Hepatocyte (in vitro differentiated cells): Measurements from ENCODE around the gene RAB27A. TPM values are rescaled to one million over a fixed set of nuclear protein-coding genes. Genes with fewer than 3 reads are reported as not detected.

Experiments
- DNase-seq: peaks from one replicate; pipeline ENCODE4 v3.0.0-alpha.2; 2016; ENCODE audit warnings: low spot score
- H2AFZ ChIP-seq: fragments of 200-600 bp; sonication (generic); 2 replicates; pipeline ENCODE4 v1.6.0; 2016; ENCODE audit warnings: antibody characterized with exemption, mild to moderate bottlenecking
- H3K27ac ChIP-seq: fragments of 200-600 bp; sonication (generic); 2 replicates; pipeline ENCODE4 v1.5.1; 2016; ENCODE audit warnings: mild to moderate bottlenecking
- H3K27me3 ChIP-seq: fragments of 200-600 bp; sonication (generic); 2 replicates; pipeline ENCODE4 v1.6.1; 2016
- H3K36me3 ChIP-seq: fragments of 200-600 bp; sonication (generic); replicated peaks from 2 replicates; pipeline ENCODE4 v1.5.1; 2016; ENCODE audit warnings: low read depth; ENCODE audit not compliant: insufficient read depth
- H3K4me1 ChIP-seq: fragments of 200-600 bp; sonication (generic); 2 replicates; pipeline ENCODE4 v1.5.1; 2016; ENCODE audit warnings: mild to moderate bottlenecking, moderate library complexity; ENCODE audit not compliant: insufficient read depth
- H3K4me2 ChIP-seq: fragments of 200-600 bp; sonication (generic); 2 replicates; pipeline ENCODE4 v1.6.0; 2016
- H3K4me3 ChIP-seq: fragments of 200-600 bp; sonication (generic); 2 replicates; pipeline ENCODE4 v1.5.1; 2016; ENCODE audit warnings: mild to moderate bottlenecking
- H3K79me2 ChIP-seq: fragments of 200-600 bp; sonication (generic); 2 replicates; pipeline ENCODE4 v1.6.0; 2017; ENCODE audit warnings: mild to moderate bottlenecking
- H3K9me2 ChIP-seq: fragments of 200-600 bp; sonication (generic); replicated peaks from 2 replicates; pipeline ENCODE4 v1.6.0; 2017; ENCODE audit warnings: mild to moderate bottlenecking; ENCODE audit not compliant: insufficient read depth
- H3K9me3 ChIP-seq: fragments of 200-600 bp; sonication (generic); 2 replicates; pipeline ENCODE4 v1.5.1; 2016; ENCODE audit warnings: low read depth, mild to moderate bottlenecking
- H4K20me1 ChIP-seq: fragments of 200-600 bp; sonication (generic); 2 replicates; pipeline ENCODE4 v1.6.0; 2016; ENCODE audit warnings: mild to moderate bottlenecking; ENCODE audit not compliant: insufficient read depth, poor library complexity, severe bottlenecking
- EZH2 ChIP-seq: fragments of 200-600 bp; sonication (generic); IDR thresholded peaks from 2 replicates; pipeline ENCODE4 v1.6.1; 2016; ENCODE audit warnings: antibody characterized with exemption, mild to moderate bottlenecking, borderline replicate concordance
- EZH2phosphoT487 ChIP-seq: fragments of 200-600 bp; sonication (generic); IDR thresholded peaks from one replicate; pipeline ENCODE4 v1.6.1; 2018; ENCODE audit warnings: antibody characterized with exemption, mild to moderate bottlenecking, low read depth, moderate library complexity; ENCODE audit not compliant: unreplicated experiment, severe bottlenecking
- WGBS: methylation state at CpG from one replicate; pipeline ENCODE4 v1.1.6; 2016; ENCODE audit warnings: low lambda C conversion rate; ENCODE audit errors: missing lambda C conversion rate; 5-methylcytosine and 5-hydroxymethylcytosine counted together
- polyA plus RNA-seq: library from polyadenylated mRNA; unstranded; fragments of >200 nt; fragmentation: Nextera tagmentation; extraction: Ambion mirVana; gene quantifications from 2 replicates; pipeline ENCODE4 v1.2.1, GENCODE V29; 2016
- total RNA-seq: library from RNA; depleted of rRNA; stranded (reverse); fragments of >200 nt; gene quantifications from 2 replicates; pipeline ENCODE4 v1.2.3, GENCODE V29; 2014
- TF ChIP-seq, protein P1 (sequence below): fragments of 200-600 bp; sonication (generic); IDR thresholded peaks from 2 replicates; pipeline ENCODE4 v1.5.1; 2016; ENCODE audit warnings: antibody characterized with exemption, mild to moderate bottlenecking; ENCODE audit not compliant: poor library complexity

The RAB27A gene
- total and polyA plus RNA-seq, 2 experiments from 2014 or later: 10.5 to 16.6 TPM

DNA sequence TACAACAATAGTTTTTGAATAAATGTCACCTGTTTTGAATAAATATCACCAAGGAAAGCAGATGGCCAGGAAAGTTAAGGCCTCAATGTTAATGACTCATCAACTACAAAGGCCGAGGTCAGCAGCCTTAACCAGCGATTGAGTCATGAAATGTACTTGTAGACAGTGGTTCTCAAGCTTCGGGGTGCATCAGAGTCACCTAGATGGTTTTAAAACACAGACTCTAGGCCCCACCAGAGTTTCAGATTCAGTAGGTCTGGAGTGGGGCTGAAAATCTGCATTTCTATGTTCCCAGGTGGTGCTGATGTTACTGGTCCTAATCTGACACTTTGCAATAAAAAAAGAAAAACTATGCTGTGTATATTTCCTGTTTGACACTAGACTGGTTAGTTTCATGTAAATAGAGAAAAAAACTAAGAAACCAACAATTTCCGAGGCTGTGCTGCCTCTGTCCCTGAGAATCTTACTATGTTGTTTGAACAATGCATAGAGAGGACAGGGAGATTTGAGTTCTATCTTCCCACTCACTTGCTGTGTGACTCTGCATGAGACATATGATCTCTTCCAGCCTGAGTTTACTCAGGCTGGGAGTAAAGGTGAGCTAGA is 9.8 kb downstream of the RAB27A start:
- peak; percentile 61 for DNase-seq
- Histone ChIP-seq H3K4me1 (peaks cover 6% of the 10 kb centered on the region), H2AFZ (no peak overlapping the region), H3K36me3 (no peaks in the 10 kb centered on the region), H3K4me3 (no peak overlapping the region), H3K4me2 (no peak overlapping the region), H3K27me3 (no peaks in the 10 kb centered on the region), H3K27ac (peak overlapping the region; percentile 76), H4K20me1 (no peaks in the 10 kb centered on the region), H3K9me2 (no peaks in the 10 kb centered on the region), H3K79me2 (peaks cover 57% of the 10 kb centered on the region), H3K9me3 (no peaks in the 10 kb centered on the region)
- WGBS: 66% methylated on average over 4 of the region's 4 CpGs
- TF ChIP-seq EZH2phosphoT487 (no peak), EZH2 (no peak)
- TF ChIP-seq, protein P1, sequence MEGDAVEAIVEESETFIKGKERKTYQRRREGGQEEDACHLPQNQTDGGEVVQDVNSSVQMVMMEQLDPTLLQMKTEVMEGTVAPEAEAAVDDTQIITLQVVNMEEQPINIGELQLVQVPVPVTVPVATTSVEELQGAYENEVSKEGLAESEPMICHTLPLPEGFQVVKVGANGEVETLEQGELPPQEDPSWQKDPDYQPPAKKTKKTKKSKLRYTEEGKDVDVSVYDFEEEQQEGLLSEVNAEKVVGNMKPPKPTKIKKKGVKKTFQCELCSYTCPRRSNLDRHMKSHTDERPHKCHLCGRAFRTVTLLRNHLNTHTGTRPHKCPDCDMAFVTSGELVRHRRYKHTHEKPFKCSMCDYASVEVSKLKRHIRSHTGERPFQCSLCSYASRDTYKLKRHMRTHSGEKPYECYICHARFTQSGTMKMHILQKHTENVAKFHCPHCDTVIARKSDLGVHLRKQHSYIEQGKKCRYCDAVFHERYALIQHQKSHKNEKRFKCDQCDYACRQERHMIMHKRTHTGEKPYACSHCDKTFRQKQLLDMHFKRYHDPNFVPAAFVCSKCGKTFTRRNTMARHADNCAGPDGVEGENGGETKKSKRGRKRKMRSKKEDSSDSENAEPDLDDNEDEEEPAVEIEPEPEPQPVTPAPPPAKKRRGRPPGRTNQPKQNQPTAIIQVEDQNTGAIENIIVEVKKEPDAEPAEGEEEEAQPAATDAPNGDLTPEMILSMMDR: no peak

DNA sequence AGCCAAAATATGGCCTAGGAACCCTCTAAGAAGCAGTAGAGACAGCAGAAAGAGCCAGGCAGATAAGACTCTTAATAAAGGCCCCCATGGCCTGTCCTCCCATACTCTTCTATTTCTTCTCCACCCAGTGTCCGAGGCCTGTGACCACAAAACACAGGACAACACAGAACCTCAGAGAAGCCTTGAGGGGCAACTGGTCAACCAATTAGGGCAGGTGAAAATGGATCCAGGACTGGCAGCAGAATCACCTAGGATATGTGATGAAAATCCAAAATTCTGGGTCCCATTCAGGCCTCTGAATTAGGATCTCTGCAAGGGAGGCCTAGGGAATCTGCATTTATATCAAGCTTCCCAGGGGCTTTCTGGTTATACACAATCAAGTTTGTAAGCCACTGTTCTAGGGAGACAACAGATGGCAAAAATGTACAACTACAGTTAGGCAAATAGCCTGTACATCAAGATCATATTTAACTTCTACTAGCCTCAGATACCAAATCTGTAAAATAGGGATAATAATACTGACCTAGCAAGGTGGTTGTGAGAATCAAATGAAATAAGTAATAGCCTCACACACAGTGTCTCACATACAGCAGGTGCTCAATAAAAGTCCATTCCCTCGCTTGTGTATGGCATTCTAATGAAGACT is 10.4 kb downstream of the RAB27A start:
- Histone ChIP-seq H3K36me3 (no peaks in the 10 kb centered on the region), H3K9me2 (no peaks in the 10 kb centered on the region), H3K27ac (peak overlapping the region; percentile 59), H3K4me1 (peaks cover 6% of the 10 kb centered on the region), H3K4me2 (no peak overlapping the region), H3K27me3 (no peaks in the 10 kb centered on the region), H2AFZ (no peak overlapping the region), H3K4me3 (no peak overlapping the region), H3K79me2 (peaks cover 55% of the 10 kb centered on the region), H3K9me3 (no peaks in the 10 kb centered on the region), H4K20me1 (no peaks in the 10 kb centered on the region)
- 92% methylated on average over 2 of the region's 2 CpGs for WGBS
- DNase-seq: no peak
- TF ChIP-seq, protein P1: no peak
- TF ChIP-seq EZH2: no peak
- no peak for TF ChIP-seq EZH2phosphoT487

DNA sequence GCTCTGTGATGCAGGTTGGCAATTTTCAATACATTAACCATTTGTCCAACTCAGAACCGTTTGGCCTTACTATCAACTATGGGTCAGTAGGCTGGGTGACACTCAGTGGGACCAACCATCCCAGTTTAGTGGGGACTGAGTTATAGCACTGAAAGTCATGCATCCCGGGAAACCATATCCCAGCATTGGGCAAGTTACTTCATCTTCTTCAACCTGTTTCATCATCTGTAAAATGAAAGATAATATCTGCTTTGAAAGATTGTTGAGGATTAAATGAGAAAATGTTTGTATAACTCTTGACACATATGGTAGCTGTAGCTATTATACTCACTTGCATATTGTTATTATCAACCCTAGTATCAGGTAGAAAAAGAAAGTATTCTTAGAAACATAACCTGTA is 11.9 kb downstream of the RAB27A start:
- H4K20me1 ChIP-seq: no peaks in the 10 kb centered on the region
- H3K27me3 ChIP-seq: no peaks in the 10 kb centered on the region
- no peaks in the 10 kb centered on the region for H3K9me2 ChIP-seq
- no peaks in the 10 kb centered on the region for H3K9me3 ChIP-seq
- no peak overlapping the region for H3K4me3 ChIP-seq
- TF ChIP-seq EZH2: no peak
- TF ChIP-seq, protein P1: no peak
- TF ChIP-seq EZH2phosphoT487: no peak
- no peaks in the 10 kb centered on the region for H3K36me3 ChIP-seq
- 96% methylated on average over 2 of the region's 2 CpGs for WGBS
- H2AFZ ChIP-seq: no peak overlapping the region
- no peak overlapping the region for H3K27ac ChIP-seq
- H3K4me2 ChIP-seq: no peak overlapping the region
- peaks cover 54% of the 10 kb centered on the region for H3K79me2 ChIP-seq
- H3K4me1 ChIP-seq: peaks cover 6% of the 10 kb centered on the region
- DNase-seq: no peak
